ENCODE data around the gene SLC35B3. TPM values are rescaled to one million over a fixed set of nuclear protein-coding genes. Genes with fewer than 3 reads are reported as not detected.

SLC35B3 gene
- total RNA-seq, 1 donor from 2014 or later: 12.9 TPM

DNA sequence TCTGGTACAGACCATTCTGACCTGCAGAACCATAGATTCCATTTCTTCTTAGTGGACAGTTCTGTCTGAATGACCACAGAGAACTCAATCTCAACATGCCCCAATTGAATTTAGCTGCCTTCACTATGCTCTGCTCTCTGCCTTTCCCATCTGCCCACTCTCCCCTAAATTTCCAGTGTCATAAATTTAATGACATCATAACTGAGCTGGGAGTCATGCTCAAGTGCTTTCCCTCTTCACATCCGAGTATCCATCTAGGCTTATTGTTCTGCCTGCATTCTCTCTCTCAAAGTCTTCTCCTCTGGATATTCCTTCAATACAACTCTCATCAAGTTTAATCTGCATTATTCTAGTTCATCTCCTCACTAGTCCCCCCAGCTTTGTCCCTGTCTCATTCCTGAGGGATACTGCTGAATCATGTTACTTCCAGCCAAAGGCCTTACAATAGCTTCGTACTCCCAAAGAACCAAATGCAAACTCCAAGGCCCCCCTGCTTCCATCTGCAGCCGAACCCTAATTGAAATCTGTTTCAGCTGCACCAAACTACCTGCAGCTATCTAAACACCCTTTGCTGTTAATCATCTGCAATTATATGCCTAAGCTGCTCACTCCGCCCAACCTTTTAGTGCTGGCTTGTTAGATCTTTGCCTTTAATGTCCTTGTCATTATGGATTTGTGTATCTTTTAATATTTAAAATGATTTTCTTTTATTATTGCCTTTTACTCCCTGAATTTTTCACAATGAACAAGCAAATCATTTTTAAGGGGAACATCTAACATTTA lies 46.1 kb downstream of the SLC35B3 start:
- H3K27me3 ChIP-seq (ENCODE audit: control insufficient read depth, insufficient read depth, low read length): no peaks in the 10 kb centered on the region
- H3K4me3 ChIP-seq (ENCODE audit: low read depth, low read length): no peak overlapping the region
- TF ChIP-seq, protein P1, sequence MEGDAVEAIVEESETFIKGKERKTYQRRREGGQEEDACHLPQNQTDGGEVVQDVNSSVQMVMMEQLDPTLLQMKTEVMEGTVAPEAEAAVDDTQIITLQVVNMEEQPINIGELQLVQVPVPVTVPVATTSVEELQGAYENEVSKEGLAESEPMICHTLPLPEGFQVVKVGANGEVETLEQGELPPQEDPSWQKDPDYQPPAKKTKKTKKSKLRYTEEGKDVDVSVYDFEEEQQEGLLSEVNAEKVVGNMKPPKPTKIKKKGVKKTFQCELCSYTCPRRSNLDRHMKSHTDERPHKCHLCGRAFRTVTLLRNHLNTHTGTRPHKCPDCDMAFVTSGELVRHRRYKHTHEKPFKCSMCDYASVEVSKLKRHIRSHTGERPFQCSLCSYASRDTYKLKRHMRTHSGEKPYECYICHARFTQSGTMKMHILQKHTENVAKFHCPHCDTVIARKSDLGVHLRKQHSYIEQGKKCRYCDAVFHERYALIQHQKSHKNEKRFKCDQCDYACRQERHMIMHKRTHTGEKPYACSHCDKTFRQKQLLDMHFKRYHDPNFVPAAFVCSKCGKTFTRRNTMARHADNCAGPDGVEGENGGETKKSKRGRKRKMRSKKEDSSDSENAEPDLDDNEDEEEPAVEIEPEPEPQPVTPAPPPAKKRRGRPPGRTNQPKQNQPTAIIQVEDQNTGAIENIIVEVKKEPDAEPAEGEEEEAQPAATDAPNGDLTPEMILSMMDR (IDR thresholded peaks at IDR 0.05; ENCODE audit: insufficient read depth, low read length, severe bottlenecking): no peak
- no peak for FAIRE-seq
- no peaks in the 10 kb centered on the region for H3K36me3 ChIP-seq (ENCODE audit: control insufficient read depth, insufficient read depth, low read length)
- no peak for DNase-seq (ENCODE audit: low read depth)

DNA sequence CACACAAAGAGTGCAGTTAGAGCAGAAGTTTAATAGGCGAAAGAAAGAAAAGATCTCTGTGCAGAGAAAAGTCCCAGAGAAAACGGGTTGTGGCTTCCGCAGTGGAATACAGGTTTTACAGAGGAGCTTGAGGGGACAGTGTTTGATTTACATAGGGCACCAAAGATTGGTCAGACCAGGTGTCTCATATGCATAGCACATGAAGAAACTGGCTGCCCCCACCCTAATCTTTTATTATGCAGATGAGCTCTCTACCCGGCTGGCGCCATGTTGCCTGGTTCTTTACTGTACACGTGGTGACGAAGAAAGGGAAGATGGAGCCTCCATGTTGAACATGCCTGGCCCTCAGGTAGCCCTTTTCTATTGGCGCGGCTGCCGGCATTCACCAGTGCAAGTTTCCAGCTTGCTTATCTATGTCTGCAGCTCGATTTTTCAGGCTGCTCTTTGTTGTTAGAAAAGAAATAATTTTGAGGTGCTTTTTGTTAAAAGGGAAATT lies 47.4 kb downstream of the SLC35B3 start:
- Histone ChIP-seq H3K4me3 (ENCODE audit: low read depth, low read length) (no peak overlapping the region), H3K36me3 (ENCODE audit: control insufficient read depth, insufficient read depth, low read length) (no peaks in the 10 kb centered on the region), H3K27me3 (ENCODE audit: control insufficient read depth, insufficient read depth, low read length) (no peaks in the 10 kb centered on the region)
- no peak for DNase-seq (ENCODE audit: low read depth)
- no peak for FAIRE-seq
- TF ChIP-seq, protein P1 (IDR thresholded peaks at IDR 0.05; ENCODE audit: insufficient read depth, low read length, severe bottlenecking): no peak

DNA sequence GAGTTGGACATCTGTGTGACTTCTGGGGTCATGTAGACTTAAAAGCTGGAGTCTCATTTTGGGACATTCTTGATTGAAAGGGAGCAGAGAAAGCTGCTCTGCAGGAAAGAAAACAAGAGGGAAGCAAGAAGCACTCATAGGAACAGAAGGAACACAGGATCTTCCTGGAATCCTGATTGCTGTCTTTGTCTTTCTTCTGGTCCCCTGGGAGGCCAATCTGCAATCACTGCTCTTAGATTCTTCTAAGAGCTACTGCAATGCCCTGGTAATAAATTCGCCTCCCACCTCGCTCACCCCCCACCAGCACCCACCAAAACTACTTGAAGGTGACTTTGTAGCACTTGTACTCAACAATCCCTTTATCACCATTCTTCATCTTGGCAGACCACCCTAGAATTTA lies 51.8 kb downstream of the SLC35B3 start:
- Histone ChIP-seq H3K27me3 (ENCODE audit: control insufficient read depth, insufficient read depth, low read length) (no peaks in the 10 kb centered on the region), H3K4me3 (ENCODE audit: low read depth, low read length) (no peak overlapping the region), H3K36me3 (ENCODE audit: control insufficient read depth, insufficient read depth, low read length) (no peaks in the 10 kb centered on the region)
- DNase-seq (ENCODE audit: low read depth) (no peak), FAIRE-seq (no peak)
- TF ChIP-seq, protein P1 (IDR thresholded peaks at IDR 0.05; ENCODE audit: insufficient read depth, low read length, severe bottlenecking): no peak

DNA sequence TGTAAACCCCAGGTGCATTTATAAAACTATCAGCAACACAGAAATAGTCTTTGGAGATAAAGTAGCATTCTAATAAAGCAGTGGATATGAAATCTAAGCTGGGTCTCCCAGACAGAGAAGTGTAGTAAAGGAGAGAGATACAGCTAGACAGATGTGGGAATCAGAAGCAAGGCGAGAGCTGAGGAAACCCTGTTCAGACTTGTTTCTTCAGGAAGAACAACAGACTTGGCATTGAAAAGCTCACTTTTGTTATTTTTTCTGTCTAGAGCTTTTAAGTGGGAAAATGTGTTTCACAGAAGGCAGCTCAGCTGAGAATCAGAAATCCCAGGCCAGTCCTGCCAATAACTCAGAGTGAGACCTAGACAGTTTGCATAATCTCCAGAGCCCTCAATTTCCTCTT lies 52.9 kb downstream of the SLC35B3 start:
- no peaks in the 10 kb centered on the region for H3K36me3 ChIP-seq (ENCODE audit: control insufficient read depth, insufficient read depth, low read length)
- DNase-seq (ENCODE audit: low read depth) (peak; percentile 63), FAIRE-seq (no peak)
- TF ChIP-seq, protein P1 (IDR thresholded peaks at IDR 0.05; ENCODE audit: insufficient read depth, low read length, severe bottlenecking): no peak
- H3K27me3 ChIP-seq (ENCODE audit: control insufficient read depth, insufficient read depth, low read length): no peaks in the 10 kb centered on the region
- no peak overlapping the region for H3K4me3 ChIP-seq (ENCODE audit: low read depth, low read length)

DNA sequence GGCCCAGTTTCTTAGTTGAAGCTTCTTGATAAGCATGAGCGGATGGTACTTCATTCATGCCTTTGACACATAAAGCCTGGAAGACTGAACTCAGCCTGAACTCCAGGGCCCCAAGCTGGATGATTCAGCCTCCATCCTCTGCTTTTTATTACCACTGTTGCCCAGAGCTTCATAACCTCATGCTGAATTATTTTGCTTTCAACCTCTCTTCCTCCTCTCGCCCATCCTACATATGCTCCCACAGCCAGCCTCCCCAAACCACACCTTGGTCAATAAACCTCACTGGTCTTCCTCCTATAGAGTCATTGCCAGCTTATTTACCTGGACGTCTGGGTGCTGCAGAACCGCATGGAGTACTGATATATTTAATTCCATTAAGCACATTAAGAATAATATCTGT lies 59.4 kb downstream of the SLC35B3 start:
- Histone ChIP-seq H3K36me3 (ENCODE audit: control insufficient read depth, insufficient read depth, low read length) (no peaks in the 10 kb centered on the region), H3K27me3 (ENCODE audit: control insufficient read depth, insufficient read depth, low read length) (no peaks in the 10 kb centered on the region), H3K4me3 (ENCODE audit: low read depth, low read length) (no peak overlapping the region)
- FAIRE-seq (no peak), DNase-seq (ENCODE audit: low read depth) (peak; percentile 5)
- TF ChIP-seq, protein P1 (IDR thresholded peaks at IDR 0.05; ENCODE audit: insufficient read depth, low read length, severe bottlenecking): no peak
